Activated CD4-positive, alpha-beta T cell treated with anti-CD3 and anti-CD28 coated beads, Interleukin-2, amount 10 ng/mL, durations not matched to agents 7 days and 5 days (primary cell): ENCODE results near the gene ADAM12. TPM values are rescaled to one million over a fixed set of nuclear protein-coding genes. Genes with fewer than 3 reads are reported as not detected.

Source experiments
- CTCF ChIA-PET: fragments of 350-600 bp; sonication (Branson Sonifier 250); formaldehyde crosslinking; loops from one replicate; lab custom pipeline; 2021; ENCODE audit warnings: antibody characterized with exemption; lab: Charles Lee
- POLR2A ChIA-PET: fragments of 350-600 bp; sonication (Branson Sonifier 250); formaldehyde crosslinking; loops from one replicate; lab custom pipeline; 2021; ENCODE audit warnings: antibody characterized with exemption; lab: Charles Lee
- DNase-seq: peaks from one replicate; pipeline ENCODE4 v3.0.0-alpha.2; 2020
- H3K27ac Mint-ChIP-seq: one replicate; pipeline ENCODE4 v1.8.0; 2021; ENCODE audit warnings: mild to moderate bottlenecking, moderate library complexity, mixed read lengths
- H3K27me3 Mint-ChIP-seq: one replicate; pipeline ENCODE4 v1.8.0; 2021; ENCODE audit warnings: mixed read lengths
- H3K36me3 Mint-ChIP-seq: one replicate; pipeline ENCODE4 v1.8.0; 2021; ENCODE audit warnings: low read depth, mixed read lengths
- H3K4me1 Mint-ChIP-seq: one replicate; pipeline ENCODE4 v1.8.0; 2021; ENCODE audit warnings: mixed read lengths
- H3K4me3 Mint-ChIP-seq: one replicate; pipeline ENCODE4 v1.8.0; 2021; ENCODE audit warnings: mild to moderate bottlenecking, moderate library complexity, mixed read lengths
- H3K9me3 Mint-ChIP-seq: one replicate; pipeline ENCODE4 v1.8.0; 2021; ENCODE audit warnings: mixed read lengths
- total RNA-seq, 2 experiments: library from RNA; stranded (reverse); gene quantifications; one replicate each; pipeline ENCODE4 v1.2.3, GENCODE V29; 2021

The ADAM12 gene
- total RNA-seq, 2 experiments from 2014 or later = 0.45 to 0.65 TPM

DNA sequence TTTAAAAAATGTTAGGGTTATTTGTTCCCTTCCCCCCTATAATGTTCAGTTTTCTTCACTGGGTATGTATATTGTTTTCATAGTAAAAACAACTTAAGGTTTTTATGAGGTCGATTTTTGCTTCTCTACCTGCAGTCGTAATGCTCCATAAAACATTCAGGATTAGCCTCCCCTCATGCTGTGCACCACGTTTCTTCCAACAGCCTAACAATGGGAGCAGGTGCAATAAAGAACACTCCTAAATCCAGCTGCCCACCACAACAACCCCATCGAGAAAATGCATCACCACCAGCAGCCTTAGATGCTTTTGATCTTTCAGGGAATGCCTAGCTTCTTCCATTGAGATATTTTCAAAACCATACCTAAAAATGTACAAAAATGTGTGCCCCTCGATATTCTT is 111.1 kb downstream of the ADAM12 start:
- no peak overlapping the region for H3K27ac Mint-ChIP-seq
- CTCF ChIA-PET = no interaction called here
- H3K27me3 Mint-ChIP-seq = no peaks in the 10 kb centered on the region
- no peaks in the 10 kb centered on the region for H3K9me3 Mint-ChIP-seq
- DNase-seq = no peak
- H3K4me3 Mint-ChIP-seq = no peak overlapping the region
- H3K4me1 Mint-ChIP-seq = no peaks in the 10 kb centered on the region
- H3K36me3 Mint-ChIP-seq = no peaks in the 10 kb centered on the region
- POLR2A ChIA-PET = interaction anchor here (0.6 kb wide), 1 partner anchor 17 kb away, joined by 3 read pairs; no protein-coding TSS in a partner anchor

DNA sequence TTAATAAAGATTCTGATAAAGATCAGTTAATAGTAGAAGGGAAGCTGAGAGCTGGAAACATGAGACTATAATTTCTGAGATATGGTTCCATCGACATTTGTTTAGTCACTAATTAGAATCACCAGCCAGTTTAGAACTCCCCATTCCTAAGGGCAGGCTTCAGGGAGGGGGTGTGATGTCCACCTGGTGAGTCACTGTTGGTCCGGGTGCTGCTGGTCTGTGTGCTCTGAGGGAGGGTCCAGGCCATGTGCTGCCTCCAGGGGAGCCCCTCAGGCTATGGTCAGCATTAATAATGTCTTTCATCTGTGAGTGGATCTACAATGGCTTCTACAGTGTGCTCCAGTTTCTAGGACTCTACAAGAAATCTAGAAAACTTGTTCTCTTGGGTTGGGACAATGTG is 115.8 kb downstream of the ADAM12 start:
- H3K27me3 Mint-ChIP-seq = no peaks in the 10 kb centered on the region
- H3K9me3 Mint-ChIP-seq = peaks cover 3% of the 10 kb centered on the region
- ChIA-PET CTCF (no interaction called here), POLR2A (no interaction called here)
- H3K4me1 Mint-ChIP-seq = no peaks in the 10 kb centered on the region
- H3K27ac Mint-ChIP-seq = no peak overlapping the region
- H3K4me3 Mint-ChIP-seq = no peak overlapping the region
- no peaks in the 10 kb centered on the region for H3K36me3 Mint-ChIP-seq
- DNase-seq = no peak

DNA sequence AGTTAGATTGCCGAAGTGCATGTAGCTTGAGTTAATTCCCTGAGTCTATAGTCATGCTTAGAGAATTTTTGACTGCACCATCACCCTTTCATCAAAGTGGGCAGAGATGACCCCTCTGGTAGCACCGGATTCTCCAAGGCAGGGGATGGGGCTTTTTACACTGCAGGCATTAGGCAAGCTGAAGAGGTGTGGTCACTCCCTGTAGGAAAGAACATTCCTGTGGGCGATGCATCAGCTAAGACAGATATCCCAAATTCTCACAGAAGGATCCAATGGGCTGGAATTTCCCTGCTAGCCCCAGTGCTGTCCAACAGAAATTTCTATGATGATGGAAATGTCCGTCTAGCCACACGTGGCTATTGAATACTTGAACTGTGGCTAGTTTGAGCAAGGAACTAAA is 118.2 kb downstream of the ADAM12 start:
- no peaks in the 10 kb centered on the region for H3K4me1 Mint-ChIP-seq
- ChIA-PET POLR2A (no interaction called here), CTCF (no interaction called here)
- no peak overlapping the region for H3K4me3 Mint-ChIP-seq
- H3K27ac Mint-ChIP-seq = no peak overlapping the region
- no peaks in the 10 kb centered on the region for H3K27me3 Mint-ChIP-seq
- H3K36me3 Mint-ChIP-seq = no peaks in the 10 kb centered on the region
- peaks cover 3% of the 10 kb centered on the region for H3K9me3 Mint-ChIP-seq
- no peak for DNase-seq

DNA sequence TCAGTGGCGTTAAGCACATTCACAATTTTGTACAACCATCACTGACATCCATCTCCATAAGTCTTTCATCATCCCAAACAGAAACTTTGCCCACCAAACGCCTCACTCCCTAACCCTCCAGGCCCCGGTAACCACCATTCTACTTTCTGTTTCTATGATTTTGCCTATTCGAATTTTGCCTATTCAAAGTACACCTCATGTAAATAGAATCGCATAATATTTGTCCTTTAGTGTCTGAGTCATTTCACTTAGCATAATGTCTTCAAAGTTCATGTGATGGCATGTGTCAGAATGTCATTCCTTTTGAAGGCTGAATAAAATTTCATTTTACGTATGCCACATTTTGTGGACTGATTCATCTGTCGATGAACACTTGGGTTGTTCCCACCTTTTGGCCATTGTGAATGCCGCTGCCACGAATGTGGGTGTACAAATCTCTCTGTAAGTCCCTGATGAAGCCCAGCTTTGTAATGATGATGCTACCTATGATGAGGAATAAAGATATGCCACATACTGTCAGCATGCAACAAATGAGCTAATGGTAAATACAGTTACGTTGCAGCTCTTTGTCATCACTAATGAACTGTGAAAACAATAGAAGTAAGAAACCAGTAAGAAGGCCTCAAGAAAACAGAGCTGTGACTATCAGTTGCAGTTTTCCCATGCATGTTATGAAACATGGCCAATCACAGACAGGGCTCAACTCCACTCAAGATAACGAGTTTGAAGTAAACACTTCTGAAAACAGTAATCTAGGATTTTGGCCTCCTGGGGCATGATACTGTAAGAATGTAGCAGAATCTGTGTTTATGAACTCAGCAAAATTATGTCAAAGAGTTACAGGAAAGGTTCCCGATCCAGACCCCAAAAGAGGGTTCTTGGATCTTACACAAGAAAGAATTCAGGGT is 120.0 kb downstream of the ADAM12 start:
- Mint-ChIP-seq H3K4me3 (no peak overlapping the region), H3K36me3 (no peaks in the 10 kb centered on the region), H3K27ac (no peak overlapping the region)

DNA sequence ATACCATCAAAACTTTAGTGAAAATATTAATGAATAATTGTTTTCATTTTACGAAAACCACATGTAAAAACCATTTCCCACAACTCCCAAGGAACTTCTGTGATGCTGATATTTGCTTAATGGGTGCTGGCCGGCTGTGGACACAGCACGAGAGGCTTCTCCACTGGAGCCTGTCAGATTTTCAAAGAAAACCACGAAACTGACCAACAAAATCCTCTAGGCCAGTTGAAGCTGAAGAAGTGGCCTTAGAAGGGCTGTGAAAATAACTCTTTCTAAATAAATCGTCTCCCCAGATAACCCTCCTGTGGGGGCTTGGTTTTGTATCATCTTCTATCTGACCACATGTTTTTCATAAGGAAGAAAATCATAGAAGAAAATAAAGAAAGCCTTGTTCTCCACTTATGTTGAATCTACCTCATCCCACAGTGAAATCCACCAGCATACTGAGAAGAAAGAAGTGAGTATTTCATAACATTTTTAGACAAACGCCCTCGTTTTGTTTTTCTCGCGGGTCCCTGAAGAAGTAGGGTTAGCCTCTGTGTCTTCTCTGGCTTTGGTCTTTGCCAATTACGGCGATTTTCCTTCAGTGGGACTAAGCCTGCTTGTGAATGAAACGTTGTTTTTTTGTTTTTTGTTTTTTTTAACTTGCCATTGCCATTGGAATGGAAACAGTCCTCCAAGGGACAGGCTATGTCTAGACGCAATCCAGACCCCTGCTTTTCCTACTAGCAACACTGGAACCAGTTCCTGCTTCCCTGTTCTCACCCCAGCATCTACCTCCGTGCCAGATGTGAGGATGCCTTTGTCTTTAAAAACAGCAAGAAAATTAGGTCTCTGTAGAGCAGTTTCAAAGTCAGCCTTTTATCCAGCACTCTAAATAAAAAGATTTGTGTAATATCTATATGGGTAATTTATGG is 123.9 kb downstream of the ADAM12 start:
- POLR2A ChIA-PET = no interaction called here
- CTCF ChIA-PET = no interaction called here
- DNase-seq = no peak
- H3K4me3 Mint-ChIP-seq = no peak overlapping the region
- H3K9me3 Mint-ChIP-seq = no peaks in the 10 kb centered on the region
- H3K27me3 Mint-ChIP-seq = no peaks in the 10 kb centered on the region
- H3K36me3 Mint-ChIP-seq = no peaks in the 10 kb centered on the region
- no peaks in the 10 kb centered on the region for H3K4me1 Mint-ChIP-seq
- no peak overlapping the region for H3K27ac Mint-ChIP-seq

More for the DNA sequence above, 120.0 kb downstream of the ADAM12 start:
- Mint-ChIP-seq H3K27me3 (no peaks in the 10 kb centered on the region), H3K9me3 (peaks cover 3% of the 10 kb centered on the region), H3K4me1 (no peaks in the 10 kb centered on the region)
- ChIA-PET POLR2A (no interaction called here), CTCF (no interaction called here)
- DNase-seq = no peak

DNA sequence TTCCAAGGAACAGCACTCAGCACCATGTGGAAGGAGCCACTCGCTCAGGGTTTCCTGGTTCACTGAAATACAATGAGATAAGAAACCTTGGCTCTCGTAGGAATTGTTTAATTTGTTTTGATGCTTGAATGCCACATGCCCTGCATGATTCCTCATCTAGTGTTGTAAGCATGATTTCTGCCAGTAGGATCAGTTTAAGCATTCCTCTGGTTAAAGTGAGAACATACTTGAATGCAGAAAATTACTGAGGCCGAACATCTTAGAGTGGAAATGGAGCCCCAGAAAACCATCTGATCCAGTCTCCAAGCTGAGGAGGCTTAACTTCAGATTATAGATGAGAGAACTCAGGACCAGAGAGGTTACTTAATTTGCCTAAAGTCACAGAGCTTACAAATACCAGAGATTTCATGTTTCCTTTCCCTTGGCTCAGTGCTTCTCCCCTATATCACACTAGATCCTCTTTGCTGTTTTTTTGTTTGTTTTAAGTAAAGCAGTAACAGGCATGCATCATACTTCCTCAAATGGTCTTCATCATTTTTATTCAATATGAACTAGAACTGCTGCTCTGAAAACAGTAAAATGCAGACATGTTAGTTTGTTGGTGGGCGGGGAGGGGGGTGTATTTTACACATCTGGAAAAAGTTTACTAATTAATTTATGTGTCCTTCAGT is 125.1 kb downstream of the ADAM12 start:
- Mint-ChIP-seq H3K9me3 (no peaks in the 10 kb centered on the region), H3K27me3 (no peaks in the 10 kb centered on the region), H3K36me3 (no peaks in the 10 kb centered on the region), H3K4me1 (no peaks in the 10 kb centered on the region), H3K4me3 (no peak overlapping the region), H3K27ac (no peak overlapping the region)
- CTCF ChIA-PET = no interaction called here
- no peak for DNase-seq
- POLR2A ChIA-PET = no interaction called here

DNA sequence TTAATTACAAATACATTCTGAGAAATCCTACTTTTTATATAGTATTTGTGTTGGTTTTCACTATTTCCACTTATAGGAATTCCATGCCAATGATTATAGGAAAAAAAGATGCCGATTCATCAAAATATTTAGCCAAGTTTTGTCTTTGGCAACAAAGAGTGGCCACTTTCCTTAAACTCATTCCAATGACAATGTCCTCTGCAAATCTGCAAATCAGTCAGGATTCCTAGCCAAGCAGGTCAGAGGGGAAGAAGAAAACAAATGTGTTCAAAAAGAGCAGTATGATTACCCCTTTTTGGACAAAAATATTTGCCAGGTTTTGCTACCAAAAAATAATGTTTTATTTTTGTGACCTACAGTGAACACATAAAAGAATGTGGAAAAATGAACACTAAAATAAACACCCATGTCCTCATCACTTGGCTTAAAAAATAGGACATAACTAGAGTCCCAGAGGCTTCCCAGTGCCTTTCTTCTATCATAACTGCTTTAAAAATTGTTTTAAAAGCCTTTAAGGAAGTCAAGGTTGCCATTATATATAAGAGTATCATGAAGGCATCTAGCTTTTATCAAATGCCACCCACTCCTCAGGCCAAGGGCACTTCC is 125.9 kb downstream of the ADAM12 start:
- no peaks in the 10 kb centered on the region for H3K4me1 Mint-ChIP-seq
- H3K27me3 Mint-ChIP-seq = no peaks in the 10 kb centered on the region
- POLR2A ChIA-PET = no interaction called here
- CTCF ChIA-PET = no interaction called here
- H3K4me3 Mint-ChIP-seq = no peak overlapping the region
- H3K27ac Mint-ChIP-seq = no peak overlapping the region
- no peaks in the 10 kb centered on the region for H3K9me3 Mint-ChIP-seq
- no peaks in the 10 kb centered on the region for H3K36me3 Mint-ChIP-seq
- DNase-seq = no peak

DNA sequence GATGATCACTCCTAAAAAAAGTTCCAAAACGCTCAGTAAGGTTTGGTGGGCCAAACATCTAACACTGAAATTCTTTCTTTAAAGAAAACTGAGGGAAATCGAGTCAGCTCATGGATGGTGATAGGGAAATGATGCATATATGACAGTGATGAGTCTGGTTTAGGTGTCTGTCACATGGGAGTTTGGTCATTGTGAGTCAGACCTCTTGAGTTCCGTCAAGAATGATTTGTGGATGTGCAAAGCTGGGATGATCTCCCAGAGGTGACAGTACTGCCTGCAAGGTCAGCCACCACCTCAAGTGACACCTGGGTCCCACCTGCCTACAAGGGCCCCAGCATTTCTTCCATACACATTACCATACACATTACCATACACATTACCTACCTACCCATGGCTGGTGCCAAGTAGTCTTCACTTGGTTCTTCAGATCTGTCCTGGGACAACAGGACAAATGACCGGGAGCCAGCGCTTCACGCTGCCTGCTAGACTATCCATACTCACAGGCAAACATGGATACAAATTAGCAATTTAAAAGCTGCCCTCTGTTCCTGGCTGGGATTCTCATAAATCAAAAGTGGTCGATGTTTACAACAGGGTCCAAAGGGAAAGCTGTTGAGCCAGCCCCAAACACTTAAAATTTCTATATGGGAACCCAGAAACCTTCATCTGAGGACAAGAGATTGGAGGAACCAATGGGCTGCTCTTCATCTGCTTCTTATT is 128.4 kb downstream of the ADAM12 start:
- no peaks in the 10 kb centered on the region for H3K9me3 Mint-ChIP-seq
- H3K4me3 Mint-ChIP-seq = no peak overlapping the region
- DNase-seq = no peak
- CTCF ChIA-PET = interaction anchor here (0.5 kb wide), 1 partner anchor 1076 kb away, joined by 3 read pairs; no protein-coding TSS in a partner anchor
- H3K36me3 Mint-ChIP-seq = no peaks in the 10 kb centered on the region
- H3K27ac Mint-ChIP-seq = no peak overlapping the region
- no peaks in the 10 kb centered on the region for H3K4me1 Mint-ChIP-seq
- POLR2A ChIA-PET = no interaction called here
- no peaks in the 10 kb centered on the region for H3K27me3 Mint-ChIP-seq

DNA sequence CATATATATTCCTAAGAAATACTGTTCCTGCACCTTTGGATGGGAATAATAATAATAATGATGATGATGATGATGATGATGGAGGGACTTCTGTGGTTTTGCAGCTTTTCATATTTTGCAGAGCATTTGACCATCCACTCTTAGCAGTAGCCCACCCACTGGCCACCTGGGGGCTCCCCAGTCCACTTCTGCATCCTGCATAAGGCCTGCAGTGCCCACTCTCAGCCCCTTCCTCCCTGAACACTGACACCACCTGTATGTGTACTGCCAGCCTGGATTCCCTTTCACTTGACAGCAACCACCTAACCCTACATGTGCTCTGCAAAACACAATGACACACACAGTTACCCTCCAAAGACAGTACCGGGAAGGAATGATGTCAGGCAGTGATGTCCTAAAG is 131.4 kb downstream of the ADAM12 start:
- H3K9me3 Mint-ChIP-seq = no peaks in the 10 kb centered on the region
- no peaks in the 10 kb centered on the region for H3K27me3 Mint-ChIP-seq
- no peak overlapping the region for H3K27ac Mint-ChIP-seq
- no peak for DNase-seq
- H3K4me1 Mint-ChIP-seq = no peaks in the 10 kb centered on the region
- ChIA-PET CTCF (no interaction called here), POLR2A (no interaction called here)
- no peaks in the 10 kb centered on the region for H3K36me3 Mint-ChIP-seq
- H3K4me3 Mint-ChIP-seq = no peak overlapping the region

DNA sequence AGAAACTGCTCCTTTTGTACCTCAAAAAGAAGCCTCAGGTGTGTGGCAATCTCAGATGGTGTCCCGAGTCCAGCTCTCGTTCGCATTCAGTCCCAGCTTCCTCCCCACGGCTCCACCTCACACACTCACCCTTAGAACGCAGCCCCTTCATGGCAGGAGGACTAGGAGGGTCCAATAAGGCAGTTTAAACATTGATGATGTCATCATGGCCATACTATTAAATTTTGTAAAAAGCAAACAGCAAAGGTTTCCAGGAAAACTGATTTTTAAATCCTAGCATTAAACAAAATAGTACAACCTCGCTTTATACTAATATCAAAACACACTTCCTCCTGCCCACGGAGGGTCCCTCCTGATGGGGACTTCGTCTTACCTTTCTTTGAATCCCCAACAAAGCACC is 133.0 kb downstream of the ADAM12 start:
- Mint-ChIP-seq H3K27ac (no peak overlapping the region), H3K4me3 (no peak overlapping the region), H3K36me3 (peaks cover 3% of the 10 kb centered on the region), H3K27me3 (no peaks in the 10 kb centered on the region), H3K4me1 (no peaks in the 10 kb centered on the region), H3K9me3 (peaks cover 6% of the 10 kb centered on the region)
- CTCF ChIA-PET = no interaction called here
- no peak for DNase-seq
- POLR2A ChIA-PET = no interaction called here

DNA sequence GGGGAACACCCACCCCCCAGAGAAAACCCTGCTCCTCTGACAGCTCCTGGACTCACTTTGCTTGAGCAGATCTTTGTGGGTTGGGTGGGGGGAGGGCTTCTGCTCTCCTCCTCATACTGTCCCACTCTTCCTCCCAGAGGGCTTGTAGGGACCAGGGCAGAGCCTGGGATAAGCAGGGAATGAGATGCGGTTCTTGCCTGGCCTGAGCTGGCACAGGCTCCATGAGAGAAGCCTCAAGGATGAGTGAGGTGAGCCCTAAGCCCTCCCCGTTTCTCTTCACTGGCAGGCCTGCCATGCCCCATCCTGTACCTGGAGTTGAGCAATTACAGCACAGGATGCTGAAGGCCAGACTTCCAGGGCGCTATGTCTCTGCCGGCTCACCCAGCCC is 134.7 kb downstream of the ADAM12 start:
- no peak overlapping the region for H3K27ac Mint-ChIP-seq
- no peak overlapping the region for H3K4me3 Mint-ChIP-seq
- H3K4me1 Mint-ChIP-seq = no peaks in the 10 kb centered on the region
- ChIA-PET POLR2A (no interaction called here), CTCF (no interaction called here)
- no peaks in the 10 kb centered on the region for H3K27me3 Mint-ChIP-seq
- H3K36me3 Mint-ChIP-seq = peaks cover 3% of the 10 kb centered on the region
- no peak for DNase-seq
- H3K9me3 Mint-ChIP-seq = peaks cover 6% of the 10 kb centered on the region
